HepG2 (cell line): Measurements from ENCODE around the gene AGAP1. TPM values are rescaled to one million over a fixed set of nuclear protein-coding genes. Genes with fewer than 3 reads are reported as not detected.

Experiments used
- ATAC-seq: fragments of 200-7000 bp; cut with Tn5 transposase; 3 replicates; pipeline ENCODE4 v1.9.1; 2020; ENCODE audit warnings: mild to moderate bottlenecking, moderate library complexity
- BruUV-seq: library from RNA; stranded (reverse); fragments of 400-500 nt; replicated peaks from 2 replicates; lab custom pipeline; 2021; lab: Mats Ljungman, UMichigan
- CTCF ChIA-PET: fragments of 300-600 bp; formaldehyde crosslinking; extraction: SDS; loops from one replicate; lab custom pipeline; 2021; ENCODE audit warnings: low total read pairs, inconsistent platforms, low intra/inter-chr PET ratio; lab: Yijun Ruan, JAX
- POLR2A ChIA-PET: fragments of 350-600 bp; sonication (Branson Sonifier 250); formaldehyde crosslinking; loops from one replicate; lab custom pipeline; 2020; ENCODE audit warnings: antibody characterized with exemption, inconsistent platforms; lab: Yijun Ruan, JAX
- DNase-seq: peaks from one replicate; pipeline ENCODE4 v3.0.0-alpha.2; 2015; ENCODE audit warnings: low spot score
- FAIRE-seq: peaks from 3 replicates; lab custom pipeline; 2011; peaks lifted over from hg19 to GRCh38; lab: Jason Lieb, UNC
- H2AFZ ChIP-seq: one replicate; pipeline ENCODE4 v1.6.1; 2011; ENCODE audit warnings: low read length, inconsistent platforms
- H3K27ac ChIP-seq: fragments of 300-600 bp; 3 replicates; pipeline ENCODE4 v1.8.0; 2011; ENCODE audit warnings: mixed run types, mild to moderate bottlenecking, mixed read lengths, low read length, inconsistent platforms; ENCODE audit not compliant: insufficient read depth; ENCODE audit errors: extremely low read length
- H3K27me3 ChIP-seq, 2 experiments: fragments of 200-600 bp in 1 of 2; 2 replicates in 1 of 2; 3 replicates in 1 of 2; pipeline versions ENCODE4 v1.6.0 to v1.8.0; 2011; ENCODE audit warnings: low read length in 2 of 2, mild to moderate bottlenecking in 2 of 2, moderate library complexity in 2 of 2, inconsistent platforms in 1 of 2; ENCODE audit not compliant: insufficient read depth in 2 of 2, control insufficient read depth in 1 of 2
- H3K36me3 ChIP-seq, 2 experiments: fragments of 200-600 bp in 1 of 2; replicated peaks in 1 of 2; 2 replicates in 1 of 2; 3 replicates in 1 of 2; pipeline versions ENCODE4 v1.5.1 to v1.8.0; 2011; ENCODE audit warnings: low read length in 2 of 2, inconsistent platforms in 1 of 2; ENCODE audit not compliant: insufficient read depth in 2 of 2, control insufficient read depth in 1 of 2
- H3K4me1 ChIP-seq: 2 replicates; pipeline ENCODE4 v1.5.1; 2012; ENCODE audit warnings: low read length, inconsistent platforms; ENCODE audit not compliant: insufficient read depth
- H3K4me2 ChIP-seq: 2 replicates; pipeline ENCODE4 v1.6.0; 2011; ENCODE audit warnings: low read depth, low read length, inconsistent platforms
- H3K4me3 ChIP-seq, 3 experiments: fragments of 200-600 bp in 1 of 3; sonication (generic), shearing (Covaris generic) in 1 of 3; replicated peaks in 1 of 3; 2 replicates each; pipeline ENCODE4 v1.5.1; 2011 to 2016; ENCODE audit warnings: low read length in 3 of 3, inconsistent platforms in 2 of 3, low read depth in 2 of 3, mild to moderate bottlenecking in 2 of 3, control low read depth in 1 of 3, mixed read lengths in 1 of 3; ENCODE audit not compliant: insufficient read depth in 1 of 3
- H3K79me2 ChIP-seq: one replicate; pipeline ENCODE4 v1.6.1; 2011; ENCODE audit warnings: low read length, inconsistent platforms; ENCODE audit not compliant: insufficient read depth
- H3K9ac ChIP-seq: 2 replicates; pipeline ENCODE4 v1.6.0; 2011; ENCODE audit warnings: mild to moderate bottlenecking, low read depth, low read length, inconsistent platforms; ENCODE audit not compliant: insufficient read depth
- H3K9me3 ChIP-seq: 2 replicates; pipeline ENCODE4 v1.5.1; 2012; ENCODE audit warnings: mild to moderate bottlenecking, low read length
- H4K20me1 ChIP-seq: 2 replicates; pipeline ENCODE4 v1.6.0; 2011; ENCODE audit warnings: inconsistent platforms, mild to moderate bottlenecking, low read length, moderate library complexity; ENCODE audit not compliant: insufficient read depth
- ATAD3A ChIP-seq: sonication (generic); formaldehyde crosslinking; IDR thresholded peaks from 2 replicates; pipeline ENCODE4 v1.4.0; 2020; ENCODE audit warnings: missing genetic modification reagents
- CBX5 ChIP-seq: sonication (generic); formaldehyde crosslinking; IDR thresholded peaks from 2 replicates; pipeline ENCODE4 v1.4.0; 2020; ENCODE audit warnings: missing genetic modification reagents, borderline replicate concordance
- HCFC1 ChIP-seq: fragments of 150-350 bp; IDR thresholded peaks from 2 replicates; pipeline ENCODE4 v1.6.1; 2014; ENCODE audit warnings: low read depth, low read length
- MIER2 ChIP-seq: IDR thresholded peaks from 2 replicates; pipeline ENCODE4 v1.6.1; 2016; ENCODE audit warnings: missing biosample characterization, missing genetic modification reagents
- NFRKB ChIP-seq: fragments of 450-650 bp; IDR thresholded peaks from 2 replicates; pipeline ENCODE4 v1.6.1; 2017
- POLR2A ChIP-seq, 2 experiments: IDR thresholded peaks; 2 replicates each; pipeline ENCODE4 v1.6.1; 2011; ENCODE audit warnings: low read depth in 2 of 2, low read length in 2 of 2, mild to moderate bottlenecking in 1 of 2, moderate library complexity in 1 of 2; ENCODE audit not compliant: insufficient read depth in 1 of 2
- PRMT3 ChIP-seq: sonication (generic); formaldehyde crosslinking; IDR thresholded peaks from 2 replicates; pipeline ENCODE4 v1.8.1; 2022; ENCODE audit warnings: low read depth, mild to moderate bottlenecking, moderate library complexity, missing genetic modification reagents, borderline replicate concordance
- PTBP1 ChIP-seq: fragments of 200-400 bp; formaldehyde crosslinking; IDR thresholded peaks from 2 replicates; pipeline ENCODE4 v1.6.1; 2018; ENCODE audit warnings: low read length, low read depth; ENCODE audit not compliant: poor library complexity, severe bottlenecking
- RARG ChIP-seq: sonication (generic); formaldehyde crosslinking; IDR thresholded peaks from 2 replicates; pipeline ENCODE4 v1.4.0; 2020; ENCODE audit warnings: low read depth, mild to moderate bottlenecking, missing genetic modification reagents
- ZNF121 ChIP-seq: sonication (generic); formaldehyde crosslinking; IDR thresholded peaks from 2 replicates; pipeline ENCODE4 v1.5.0; 2020; ENCODE audit warnings: mild to moderate bottlenecking, missing genetic modification reagents
- ZNF180 ChIP-seq: sonication (generic); formaldehyde crosslinking; IDR thresholded peaks from 2 replicates; pipeline ENCODE4 v1.4.0; 2020; ENCODE audit warnings: low read depth, missing genetic modification reagents, borderline replicate concordance
- ZNF30 ChIP-seq: sonication (generic); formaldehyde crosslinking; IDR thresholded peaks from 2 replicates; pipeline ENCODE4 v1.5.0; 2020; ENCODE audit warnings: mild to moderate bottlenecking, missing genetic modification reagents
- ZNF333 ChIP-seq: sonication (generic); formaldehyde crosslinking; IDR thresholded peaks from 2 replicates; pipeline ENCODE4 v1.4.0; 2020; ENCODE audit warnings: mild to moderate bottlenecking, missing genetic modification reagents, borderline replicate concordance
- ZNF44 ChIP-seq: sonication (generic); formaldehyde crosslinking; IDR thresholded peaks from 2 replicates; pipeline ENCODE4 v1.5.1; 2020; ENCODE audit warnings: mild to moderate bottlenecking, missing genetic modification reagents
- ZNF7 ChIP-seq: IDR thresholded peaks from 2 replicates; pipeline ENCODE4 v1.6.1; 2016; ENCODE audit warnings: missing biosample characterization, missing genetic modification reagents
- ZNF772 ChIP-seq: sonication (generic); formaldehyde crosslinking; IDR thresholded peaks from 2 replicates; pipeline ENCODE4 v1.5.0; 2020; ENCODE audit warnings: mild to moderate bottlenecking, missing genetic modification reagents
- ZNF780A ChIP-seq: sonication (generic); formaldehyde crosslinking; IDR thresholded peaks from 2 replicates; pipeline ENCODE4 v1.8.0; 2022; ENCODE audit warnings: mild to moderate bottlenecking, missing genetic modification reagents, moderate library complexity
- ZNF879 ChIP-seq: sonication (generic); formaldehyde crosslinking; IDR thresholded peaks from 2 replicates; pipeline ENCODE4 v1.8.1; 2023; ENCODE audit warnings: missing genetic modification reagents
- WGBS: methylation state at CpG from one replicate; pipeline ENCODE4 v1.1.6; 2017; ENCODE audit warnings: low lambda C conversion rate; 5-methylcytosine and 5-hydroxymethylcytosine counted together
- in situ Hi-C: cut with HindIII; loops from 2 replicates; pipeline ENCODE4 v1.10.0; 2017; ENCODE audit warnings: low pct_unique_long_range_greater_than_20kb; ENCODE audit not compliant: extremely low pct_ligation_motif_present
- intact Hi-C: fragments of 100-400 bp; cut with micrococcal nuclease; formaldehyde crosslinking; loops from one replicate; pipeline ENCODE4 v1.10.0; 2022; ENCODE audit not compliant: unreplicated experiment
- polyA plus RNA-seq, 8 experiments: library from polyadenylated mRNA; depleted of rRNA in 3 of 8; stranded (reverse) in 7 of 8; unstranded in 1 of 8; fragments of >200 nt; fragmentation: Illumina TruSeq in 4 of 8; extraction: Trizol in 4 of 8; gene quantifications; 2 replicates each; pipeline versions ENCODE4 v1.2.1 to v1.2.3, GENCODE V29; 2011 to 2016; ENCODE audit warnings: low read depth in 4 of 8, missing spikeins in 1 of 8, mixed read lengths in 1 of 8; ENCODE audit not compliant: insufficient read depth in 1 of 8
- total RNA-seq, 5 experiments: library from RNA; depleted of rRNA; stranded (reverse); fragments of >200 nt; fragmentation: Illumina TruSeq; extraction: Trizol; gene quantifications; 2 replicates each; pipeline ENCODE4 v1.2.3, GENCODE V29; 2016; ENCODE audit warnings: low read depth in 1 of 5
- TF ChIP-seq, protein P1 (sequence below), 2 experiments: sonication (generic) in 1 of 2; formaldehyde crosslinking in 1 of 2; IDR thresholded peaks; 2 replicates each; pipeline versions ENCODE4 v1.4.0 to v1.6.1; 2016 to 2020; ENCODE audit warnings: borderline replicate concordance in 1 of 2, low read depth in 1 of 2, mild to moderate bottlenecking in 1 of 2, missing genetic modification reagents in 1 of 2

The AGAP1 gene
- total and polyA plus RNA-seq, 2 of the 13 experiments (the other 11 are each of a cell fraction or from before 2014, with no cell fraction given) = 21.2 to 32.7 TPM

DNA sequence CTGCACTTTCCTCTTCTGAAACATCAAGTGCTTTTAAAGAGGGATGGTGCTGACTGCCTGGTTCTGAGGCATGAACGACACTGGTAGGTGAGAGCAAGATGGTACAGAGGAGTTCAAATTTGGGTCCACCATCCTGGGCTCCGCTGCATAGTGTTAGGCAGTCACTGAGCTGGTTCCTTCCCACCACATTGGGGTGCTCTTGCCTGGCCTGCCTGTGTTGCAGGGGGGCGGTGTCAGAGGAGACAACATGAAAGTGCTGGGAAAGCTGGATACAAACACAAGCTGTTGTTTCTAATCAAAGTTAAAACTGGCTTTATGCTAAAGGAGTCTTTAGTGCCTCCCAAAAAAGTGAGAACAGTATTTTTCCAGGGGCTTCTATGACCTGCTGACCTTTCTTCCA, 416.2 kb downstream of the AGAP1 start:
- no peak overlapping the region for H3K27ac ChIP-seq
- ATAC-seq (no peak), DNase-seq (no peak), FAIRE-seq (no peak)
- H3K9me3 ChIP-seq = no peaks in the 10 kb centered on the region
- no peak overlapping the region for H3K4me2 ChIP-seq
- ChIA-PET POLR2A (no interaction called here), CTCF (no interaction called here)
- H3K4me3 ChIP-seq = no peak overlapping the region
- 88% methylated on average over 3 of the region's 3 CpGs for WGBS
- peaks cover 10 to 54% of the 10 kb centered on the region in 2 experiments for H3K36me3 ChIP-seq
- H4K20me1 ChIP-seq = no peaks in the 10 kb centered on the region
- no peaks in the 10 kb centered on the region for H3K27me3 ChIP-seq
- no TSS peak for BruUV-seq
- TF ChIP-seq ZNF121 = no peak
- TF ChIP-seq HCFC1 = no peak
- no peak for TF ChIP-seq ZNF780A (CRISPR knock-in tag)
- TF ChIP-seq CBX5 (CRISPR knock-in tag) = no peak
- no peak for TF ChIP-seq ZNF180 (CRISPR knock-in tag)
- no peak for TF ChIP-seq ZNF30
- no peak for TF ChIP-seq MIER2 (CRISPR knock-in tag)
- TF ChIP-seq RARG = no peak
- no peak for TF ChIP-seq ZNF7
- H3K79me2 ChIP-seq = no peaks in the 10 kb centered on the region
- no peak overlapping the region for H3K9ac ChIP-seq
- no peak overlapping the region for H2AFZ ChIP-seq
- in situ Hi-C loops (no loop called here), intact Hi-C loops (no loop called here)
- H3K4me1 ChIP-seq = no peaks in the 10 kb centered on the region

DNA sequence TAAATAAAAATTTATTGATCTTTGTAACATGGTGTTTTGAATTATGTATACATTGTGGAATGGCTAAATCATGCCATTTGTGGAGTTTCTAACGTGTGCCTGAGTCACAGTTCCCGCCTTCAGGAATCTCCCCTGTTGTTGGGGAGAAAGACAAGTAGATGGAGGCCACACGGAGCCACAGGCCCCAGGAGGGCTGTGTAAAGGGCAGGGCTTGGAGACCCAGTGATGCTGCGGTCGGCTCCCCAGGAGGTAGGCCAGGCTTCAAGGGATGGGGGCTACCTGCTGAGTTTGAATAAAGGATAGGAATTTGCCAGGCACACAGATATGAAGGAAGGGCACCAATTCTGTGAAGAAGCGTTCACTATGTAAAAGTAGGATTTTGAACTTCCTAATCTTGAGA, 417.3 kb downstream of the AGAP1 start:
- Histone ChIP-seq H3K4me3 (no peak overlapping the region), H4K20me1 (no peaks in the 10 kb centered on the region), H3K4me1 (no peaks in the 10 kb centered on the region), H3K9ac (no peak overlapping the region), H3K27me3 (no peaks in the 10 kb centered on the region), H3K4me2 (no peak overlapping the region), H3K27ac (no peak overlapping the region), H3K36me3 (peaks cover 10 to 54% of the 10 kb centered on the region in 2 experiments), H2AFZ (no peak overlapping the region), H3K79me2 (no peaks in the 10 kb centered on the region), H3K9me3 (no peaks in the 10 kb centered on the region)
- ATAC-seq (no peak), FAIRE-seq (no peak), DNase-seq (no peak)
- 98% methylated on average over 6 of the region's 6 CpGs for WGBS
- CTCF ChIA-PET = no interaction called here
- POLR2A ChIA-PET = no interaction called here
- no TSS peak for BruUV-seq
- in situ Hi-C loops = no loop called here
- intact Hi-C loops = no loop called here
- TF ChIP-seq PRMT3 (CRISPR knock-in tag) = no peak
- no peak for TF ChIP-seq PTBP1
- TF ChIP-seq POLR2A (IDR thresholded peaks at IDR 0.05; ENCODE audit: insufficient read depth in 1 of 2, low read depth in 2 of 2, low read length in 2 of 2) = no peak
- TF ChIP-seq ZNF333 (CRISPR knock-in tag) = no peak
- TF ChIP-seq NFRKB = no peak
- no peak for TF ChIP-seq ZNF879
- TF ChIP-seq ATAD3A (CRISPR knock-in tag) = no peak
- no peak for TF ChIP-seq ZNF772 (CRISPR knock-in tag)
- no peak for TF ChIP-seq ZNF44
- TF ChIP-seq, protein P1, sequence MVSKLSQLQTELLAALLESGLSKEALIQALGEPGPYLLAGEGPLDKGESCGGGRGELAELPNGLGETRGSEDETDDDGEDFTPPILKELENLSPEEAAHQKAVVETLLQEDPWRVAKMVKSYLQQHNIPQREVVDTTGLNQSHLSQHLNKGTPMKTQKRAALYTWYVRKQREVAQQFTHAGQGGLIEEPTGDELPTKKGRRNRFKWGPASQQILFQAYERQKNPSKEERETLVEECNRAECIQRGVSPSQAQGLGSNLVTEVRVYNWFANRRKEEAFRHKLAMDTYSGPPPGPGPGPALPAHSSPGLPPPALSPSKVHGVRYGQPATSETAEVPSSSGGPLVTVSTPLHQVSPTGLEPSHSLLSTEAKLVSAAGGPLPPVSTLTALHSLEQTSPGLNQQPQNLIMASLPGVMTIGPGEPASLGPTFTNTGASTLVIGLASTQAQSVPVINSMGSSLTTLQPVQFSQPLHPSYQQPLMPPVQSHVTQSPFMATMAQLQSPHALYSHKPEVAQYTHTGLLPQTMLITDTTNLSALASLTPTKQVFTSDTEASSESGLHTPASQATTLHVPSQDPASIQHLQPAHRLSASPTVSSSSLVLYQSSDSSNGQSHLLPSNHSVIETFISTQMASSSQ (IDR thresholded peaks at IDR 0.05; ENCODE audit: low read depth) = no peak
- TF ChIP-seq, protein P1 (CRISPR knock-in tag; IDR thresholded peaks at IDR 0.05; ENCODE audit: borderline replicate concordance) = no peak
